Testis (tissue), 3 donors: ENCODE results near the gene CKAP5. TPM values are rescaled to one million over a fixed set of nuclear protein-coding genes. Genes with fewer than 3 reads are reported as not detected.

Experiments used
- DNase-seq: peaks from one replicate; pipeline ENCODE4 v3.0.0-alpha.2; 2019
- H3K27ac ChIP-seq, 2 donors: fragments of 200-600 bp; sonication (generic); one replicate each; pipeline ENCODE4 v1.5.1; 2019
- H3K27me3 ChIP-seq: fragments of 200-600 bp; sonication (generic); one replicate; pipeline ENCODE4 v1.5.1; 2019
- H3K36me3 ChIP-seq: fragments of 200-600 bp; sonication (generic); one replicate; pipeline ENCODE4 v1.5.1; 2017; ENCODE audit warnings: low read depth; ENCODE audit errors: missing control alignments
- H3K4me1 ChIP-seq: fragments of 200-600 bp; sonication (generic); one replicate; pipeline ENCODE4 v1.5.1; 2019
- H3K4me3 ChIP-seq, 2 donors: fragments of 200-600 bp; sonication (generic); one replicate each; pipeline ENCODE4 v1.5.1; 2017 to 2019
- H3K9me3 ChIP-seq: fragments of 200-600 bp; sonication (generic); one replicate; pipeline ENCODE4 v1.5.1; 2017
- POLR2A ChIP-seq: fragments of 450-650 bp; IDR thresholded peaks from one replicate; pipeline ENCODE4 v1.6.1; 2017; ENCODE audit warnings: antibody characterized with exemption, mild to moderate bottlenecking, moderate library complexity
- WGBS, 2 donors: methylation state at CpG; one replicate each; pipeline ENCODE4 v1.1.5; 2018; 5-methylcytosine and 5-hydroxymethylcytosine counted together
- intact Hi-C: fragments of 100-400 bp; cut with DNase I; formaldehyde crosslinking; loops from one replicate; pipeline ENCODE4 v1.15.1; 2023; ENCODE audit warnings: low total_unique reads
- microRNA-seq, 2 donors: library from miRNA; unstranded; fragments of <30 nt; microRNA quantifications; one replicate each; pipeline ENCODE4, GENCODE V29; 2016; ENCODE audit warnings: borderline number of aligned reads in 2 of 2, borderline replicate concordance in 1 of 2
- polyA plus RNA-seq: library from polyadenylated mRNA; stranded (reverse); fragments of 350-450 nt; fragmentation: Illumina TruSeq; extraction: RNeasy Lipid Tissue Mini Kit (QIAGEN cat#74804); gene quantifications from one replicate; pipeline ENCODE4 v1.2.3, GENCODE V29; 2014; ENCODE audit warnings: low read depth, low replicate concordance; ENCODE audit not compliant: insufficient read depth
- small RNA-seq, 2 donors: library from RNA; depleted of rRNA; stranded (forward); fragments of <200 nt; gene quantifications; one replicate each; pipeline ENCODE3, GENCODE V24; 2016
- total RNA-seq, 2 donors: library from RNA; depleted of rRNA; stranded (reverse); fragments of >200 nt; gene quantifications; one replicate each; pipeline ENCODE4 v1.2.3, GENCODE V29; 2016
- TF ChIP-seq, protein P1 (sequence below), 3 experiments: fragments of 450-650 bp in 2 of 3; fragments of 200-600 bp in 1 of 3; sonication (generic) in 1 of 3; IDR thresholded peaks; one replicate each; pipeline ENCODE4 v1.5.1; 2016 to 2019; ENCODE audit warnings: antibody characterized with exemption in 3 of 3, mild to moderate bottlenecking in 2 of 3, moderate library complexity in 1 of 3

Gene CKAP5
- total and polyA plus RNA-seq, 3 donors from 2014 or later = 92.3 to 118 (median 106) TPM

DNA sequence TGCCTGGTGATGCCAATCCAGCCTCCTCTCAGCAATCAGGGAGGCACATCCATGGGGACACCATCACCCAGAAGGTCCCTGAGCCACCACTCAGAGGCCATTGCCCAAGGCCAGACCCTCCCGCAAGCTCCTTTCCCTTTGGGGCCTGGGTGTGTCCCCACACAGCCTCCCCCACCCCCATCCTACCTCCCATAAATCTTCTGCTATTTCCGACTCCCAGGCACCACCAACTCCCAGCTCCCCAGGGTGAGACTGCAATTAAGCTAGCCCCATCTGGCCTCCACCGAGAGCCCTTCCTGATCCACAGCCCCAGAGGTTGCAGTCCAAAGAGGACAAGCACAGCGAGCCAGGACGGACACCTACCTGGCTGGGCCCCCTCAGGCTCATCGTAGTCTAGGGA, 152.0 kb downstream of the CKAP5 start:
- Histone ChIP-seq H3K4me3 (no peak overlapping the region), H3K9me3 (no peaks in the 10 kb centered on the region), H3K27me3 (no peaks in the 10 kb centered on the region), H3K4me1 (peaks cover 34% of the 10 kb centered on the region), H3K36me3 (no peaks in the 10 kb centered on the region), H3K27ac (no peak overlapping the region)
- no peak for DNase-seq
- 79 to 83% methylated on average over 6 of the region's 6 CpGs for WGBS, 2 donors
- intact Hi-C loops = no loop called here
- TF ChIP-seq POLR2A = no peak
- TF ChIP-seq, protein P1, sequence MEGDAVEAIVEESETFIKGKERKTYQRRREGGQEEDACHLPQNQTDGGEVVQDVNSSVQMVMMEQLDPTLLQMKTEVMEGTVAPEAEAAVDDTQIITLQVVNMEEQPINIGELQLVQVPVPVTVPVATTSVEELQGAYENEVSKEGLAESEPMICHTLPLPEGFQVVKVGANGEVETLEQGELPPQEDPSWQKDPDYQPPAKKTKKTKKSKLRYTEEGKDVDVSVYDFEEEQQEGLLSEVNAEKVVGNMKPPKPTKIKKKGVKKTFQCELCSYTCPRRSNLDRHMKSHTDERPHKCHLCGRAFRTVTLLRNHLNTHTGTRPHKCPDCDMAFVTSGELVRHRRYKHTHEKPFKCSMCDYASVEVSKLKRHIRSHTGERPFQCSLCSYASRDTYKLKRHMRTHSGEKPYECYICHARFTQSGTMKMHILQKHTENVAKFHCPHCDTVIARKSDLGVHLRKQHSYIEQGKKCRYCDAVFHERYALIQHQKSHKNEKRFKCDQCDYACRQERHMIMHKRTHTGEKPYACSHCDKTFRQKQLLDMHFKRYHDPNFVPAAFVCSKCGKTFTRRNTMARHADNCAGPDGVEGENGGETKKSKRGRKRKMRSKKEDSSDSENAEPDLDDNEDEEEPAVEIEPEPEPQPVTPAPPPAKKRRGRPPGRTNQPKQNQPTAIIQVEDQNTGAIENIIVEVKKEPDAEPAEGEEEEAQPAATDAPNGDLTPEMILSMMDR (IDR thresholded peaks at IDR 0.05) = no peak

GRCh38 chr11:46693597-46694012, 152.5 kb downstream of the CKAP5 start:
- whole genome bisulfite sequencing, 2 donors = 73 to 100% methylated on average over 1 to 2 of the region's 2 CpGs
- DNase-seq = no peak
- no peaks in the 10 kb centered on the region for H3K36me3 ChIP-seq
- TF ChIP-seq, protein P1 (IDR thresholded peaks at IDR 0.05) = no peak
- no peak for TF ChIP-seq POLR2A
- no peaks in the 10 kb centered on the region for H3K9me3 ChIP-seq
- no peak overlapping the region for H3K4me3 ChIP-seq
- intact Hi-C loops = no loop called here
- no peaks in the 10 kb centered on the region for H3K27me3 ChIP-seq
- H3K4me1 ChIP-seq = peaks cover 30% of the 10 kb centered on the region
- H3K27ac ChIP-seq = no peak overlapping the region

Small RNA genes within 50 kb of the gene (microRNA-seq; reads per million reads assigned to microRNA genes)
- gene MIR5582 = 0 to 0.69 reads per million in 2 donors

Small RNA genes within 50 kb of the gene (small RNA-seq; reads per million reads assigned to genes)
- gene MIR5582 (0 reads per million in 2 donors), gene RF00573 (0 reads per million in 2 donors), gene SNORD67 (38.9 to 41.1 reads per million in 2 donors)

Other genes with a start within 250 kb of the CKAP5 start
- gene HARBI1, start 229.1 kb downstream of the CKAP5 start, total RNA-seq = 10 to 100 TPM; 12.9 to 14.3 TPM
- gene HARBI1, start 229.1 kb downstream of the CKAP5 start, polyA plus RNA-seq = 25.2 TPM
- gene ATG13, start 228.7 kb downstream of the CKAP5 start, total RNA-seq = 100 to 1,000 TPM; 176 to 203 TPM
- 224 TPM for gene ATG13, start 228.7 kb downstream of the CKAP5 start, polyA plus RNA-seq
- 10 to 100 TPM; 50.2 to 68.9 TPM for gene ARHGAP1, start 145.7 kb downstream of the CKAP5 start, total RNA-seq
- gene ARHGAP1, start 145.7 kb downstream of the CKAP5 start, polyA plus RNA-seq = 39.7 TPM
- gene ZNF408, start 145.2 kb downstream of the CKAP5 start, total RNA-seq = 10 to 100 TPM; 18.3 to 27.4 TPM
- gene ZNF408, start 145.2 kb downstream of the CKAP5 start, polyA plus RNA-seq = 11.7 TPM
- gene F2, start 127.1 kb downstream of the CKAP5 start, total RNA-seq = 1 to 10 TPM; 2.4 to 3.6 TPM
- gene F2, start 127.1 kb downstream of the CKAP5 start, polyA plus RNA-seq = 0.47 TPM
- 1 to 10 TPM; 4.9 to 8.1 TPM for gene LRP4, start 72.3 kb upstream of the CKAP5 start, total RNA-seq
- 7.8 TPM for gene LRP4, start 72.3 kb upstream of the CKAP5 start, polyA plus RNA-seq
- 10 to 100 TPM; 39.0 to 44.9 TPM for gene CSTPP1, start 90.5 kb upstream of the CKAP5 start, total RNA-seq
- gene CSTPP1, start 90.5 kb upstream of the CKAP5 start, polyA plus RNA-seq = 70.0 TPM